Left cardiac atrium (tissue), 4 donors: Measurements from ENCODE around the gene MYLK2. TPM values are rescaled to one million over a fixed set of nuclear protein-coding genes. Genes with fewer than 3 reads are reported as not detected.

Source experiments
- ATAC-seq, 2 donors: fragments of 200-7000 bp; cut with Tn5 transposase; one replicate each; pipeline ENCODE4 v1.9.1; 2020; ENCODE audit warnings: mild to moderate bottlenecking in 2 of 2, moderate library complexity in 2 of 2
- DNase-seq: peaks from one replicate; pipeline ENCODE4 v3.0.0-alpha.2; 2020
- intact Hi-C, 2 donors: fragments of 100-400 bp; cut with DNase I; formaldehyde crosslinking; loops; one replicate each; pipeline versions ENCODE4 v1.14.1 to v1.15.1; 2022 to 2023
- total RNA-seq, 2 donors: library from RNA; stranded (reverse); fragmentation: NEBNext Ultra II Directional; extraction: Animal tissue kit (Norgen Biotek cat#: 25700); gene quantifications; one replicate each; pipeline ENCODE4 v1.2.1, GENCODE V29; 2021
- donor health status: DM: no; HTN: yes; CAD: no.
- donor health status: DM: no; HTN: yes; CAD: no; lungs with severe emphysema.
- donor health status: DM: yes; HTN: yes; CAD: no.
- donor health status: Dilated cardiomyopathy.

The MYLK2 gene
- total RNA-seq, 2 donors from 2014 or later: 0.55 TPM; not detected in 1

GRCh38 chr20:31831211-31831610 lies 12.1 kb downstream of the MYLK2 start:
- intact Hi-C loops: loop anchor here in 1 of 2 donors (10.0 kb wide), 1 partner anchor 166 kb away; no protein-coding TSS in a partner anchor
- no peak for ATAC-seq
- DNase-seq: no peak

- no peak for DNase-seq
- intact Hi-C loops: loop anchor here in 1 of 2 donors (10.0 kb wide), 1 partner anchor 167 kb away; no protein-coding TSS in a partner anchor
- ATAC-seq: no peak
Measured at GRCh38 chr20:31831771-31832306, 12.7 kb downstream of the MYLK2 start.

GRCh38 chr20:31833130-31833930 lies 14.2 kb downstream of the MYLK2 start:
- ATAC-seq (peak; percentile 13 to 29), DNase-seq (peak; percentile 68)
- intact Hi-C loops: loop anchor here in 1 of 2 donors (10.0 kb wide), 1 partner anchor 169 kb away; no protein-coding TSS in a partner anchor

GRCh38 chr20:31833931-31834521 lies 14.9 kb downstream of the MYLK2 start:
- DNase-seq: no peak
- intact Hi-C loops: loop anchor here in 1 of 2 donors (10.0 kb wide), 1 partner anchor 169 kb away; no protein-coding TSS in a partner anchor
- ATAC-seq: peak in 1 of 2 donors; percentile 15

- ATAC-seq (no peak), DNase-seq (no peak)
- intact Hi-C loops: loop anchor here in 1 of 2 donors (10.0 kb wide), 1 partner anchor 171 kb away; no protein-coding TSS in a partner anchor
Measured at GRCh38 chr20:31835554-31835953, 16.4 kb downstream of the MYLK2 start.

- DNase-seq (peak; percentile 92), ATAC-seq (peak; percentile 82 to 84)
- intact Hi-C loops: loop anchor here in 1 of 2 donors (10.0 kb wide), 1 partner anchor 171 kb away; no protein-coding TSS in a partner anchor
Measured at GRCh38 chr20:31835977-31836852, 17.1 kb downstream of the MYLK2 start.

- intact Hi-C loops: loop anchor here in 1 of 2 donors (10.0 kb wide), 1 partner anchor 172 kb away; no protein-coding TSS in a partner anchor
- ATAC-seq: peak; percentile 8 to 14
Measured at GRCh38 chr20:31836853-31837608, 17.9 kb downstream of the MYLK2 start.

GRCh38 chr20:31837896-31838397 lies 18.8 kb downstream of the MYLK2 start:
- intact Hi-C loops: loop anchor here in 1 of 2 donors (10.0 kb wide), 1 partner anchor 173 kb away; no protein-coding TSS in a partner anchor
- ATAC-seq (peak in 1 of 2 donors; percentile 2), DNase-seq (peak; percentile 27)

More at GRCh38 chr20:31836853-31837608, 17.9 kb downstream of the MYLK2 start:
- peak; percentile 20 for DNase-seq

- intact Hi-C loops: loop anchor here in 1 of 2 donors (10.0 kb wide), 1 partner anchor 174 kb away; no protein-coding TSS in a partner anchor
- ATAC-seq (no peak), DNase-seq (no peak)
Measured at GRCh38 chr20:31838646-31839292, 19.6 kb downstream of the MYLK2 start.

GRCh38 chr20:31839782-31840487 lies 20.8 kb downstream of the MYLK2 start:
- ATAC-seq: no peak
- DNase-seq: no peak
- intact Hi-C loops: loop anchor here in 1 of 2 donors (10.0 kb wide), 1 partner anchor 175 kb away; no protein-coding TSS in a partner anchor

- intact Hi-C loops: no loop called here
- ATAC-seq (no peak), DNase-seq (no peak)
Measured at GRCh38 chr20:31840906-31841816, 22.0 kb downstream of the MYLK2 start.

- ATAC-seq (peak in 1 of 2 donors; percentile 50), DNase-seq (peak; percentile 72)
- intact Hi-C loops: no loop called here
Measured at GRCh38 chr20:31841928-31842327, 22.8 kb downstream of the MYLK2 start.

GRCh38 chr20:31842471-31843157 lies 23.5 kb downstream of the MYLK2 start:
- DNase-seq (peak; percentile 73), ATAC-seq (peak; percentile 64)
- intact Hi-C loops: no loop called here

GRCh38 chr20:31843288-31843687 lies 24.1 kb downstream of the MYLK2 start:
- DNase-seq (no peak), ATAC-seq (no peak)
- intact Hi-C loops: no loop called here

- intact Hi-C loops: no loop called here
- DNase-seq: no peak
- ATAC-seq: no peak
Measured at GRCh38 chr20:31843881-31844280, 24.7 kb downstream of the MYLK2 start.
